DOHH2 (cell line): ENCODE results near the gene CBLB.

Experiments used
- H3F3A ChIP-seq: fragments of 200-600 bp; sonication (generic), shearing (Covaris generic); 2 replicates; pipeline ENCODE4 v1.6.0; 2016; ENCODE audit warnings: antibody characterized with exemption, mild to moderate bottlenecking; ENCODE audit not compliant: control insufficient read depth, insufficient read depth
- H3K27ac ChIP-seq: fragments of 200-600 bp; sonication (generic); 2 replicates; pipeline ENCODE4 v1.5.1; 2014; ENCODE audit warnings: low read depth, mild to moderate bottlenecking, low read length, moderate library complexity
- H3K27me3 ChIP-seq: fragments of 200-600 bp; sonication (generic); 2 replicates; pipeline ENCODE4 v1.6.1; 2014; ENCODE audit warnings: mild to moderate bottlenecking, low read length, mixed read lengths; ENCODE audit not compliant: control insufficient read depth
- H3K36me3 ChIP-seq: fragments of 200-600 bp; sonication (generic); 2 replicates; pipeline ENCODE4 v1.6.1; 2014; ENCODE audit warnings: mild to moderate bottlenecking, low read length, moderate library complexity, mixed read lengths; ENCODE audit not compliant: control insufficient read depth
- H3K4me1 ChIP-seq: fragments of 200-600 bp; sonication (generic); 2 replicates; pipeline ENCODE4 v1.6.1; 2014; ENCODE audit warnings: mild to moderate bottlenecking, low read length, mixed read lengths; ENCODE audit not compliant: control insufficient read depth
- H3K4me2 ChIP-seq: fragments of 200-600 bp; sonication (generic); 2 replicates; pipeline ENCODE4 v1.6.0; 2014; ENCODE audit warnings: mild to moderate bottlenecking, low read length, moderate library complexity
- H3K4me3 ChIP-seq: fragments of 200-600 bp; sonication (generic); 2 replicates; pipeline ENCODE4 v1.5.1; 2014; ENCODE audit warnings: mild to moderate bottlenecking, low read length, mixed read lengths
- H3K79me2 ChIP-seq: fragments of 200-600 bp; sonication (generic); 2 replicates; pipeline ENCODE4 v1.6.1; 2014; ENCODE audit warnings: mild to moderate bottlenecking, low read length, mixed read lengths; ENCODE audit not compliant: control insufficient read depth
- H3K9me2 ChIP-seq: fragments of 200-600 bp; sonication (generic); replicated peaks from 2 replicates; pipeline ENCODE4 v1.6.1; 2014; ENCODE audit warnings: mild to moderate bottlenecking, low read length, mixed read lengths; ENCODE audit not compliant: control insufficient read depth
- H3K9me3 ChIP-seq: fragments of 200-600 bp; sonication (generic); 2 replicates; pipeline ENCODE4 v1.6.1; 2014; ENCODE audit warnings: antibody characterized with exemption, low read length, mixed read lengths; ENCODE audit not compliant: control insufficient read depth, insufficient read depth
- H4K20me1 ChIP-seq: fragments of 200-600 bp; sonication (generic); 2 replicates; pipeline ENCODE4 v1.6.0; 2014; ENCODE audit warnings: low read depth, mild to moderate bottlenecking, antibody characterized with exemption, low read length, moderate library complexity; ENCODE audit not compliant: control insufficient read depth, insufficient read depth
- CTCF ChIP-seq: fragments of 200-600 bp; sonication (generic); IDR thresholded peaks from one replicate; pipeline ENCODE4 v1.5.1; 2014; ENCODE audit warnings: antibody characterized with exemption, mild to moderate bottlenecking, low read depth, low read length; ENCODE audit not compliant: poor library complexity, severe bottlenecking
- EZH2phosphoT487 ChIP-seq: fragments of 200-600 bp; sonication (generic); IDR thresholded peaks from 2 replicates; pipeline ENCODE4 v1.6.1; 2017; ENCODE audit warnings: borderline replicate concordance, mild to moderate bottlenecking, antibody characterized with exemption, low read length, moderate library complexity, mixed read lengths

Gene CBLB

GRCh38 chr3:105774444-105775180, 94.2 kb downstream of the CBLB start:
- TF ChIP-seq EZH2phosphoT487: no peak
- TF ChIP-seq CTCF: no peak
- H3K4me3 ChIP-seq: no peak overlapping the region
- H3F3A ChIP-seq: no peaks in the 10 kb centered on the region
- H3K9me2 ChIP-seq: no peaks in the 10 kb centered on the region
- H3K4me1 ChIP-seq: peaks cover 32% of the 10 kb centered on the region
- no peaks in the 10 kb centered on the region for H3K9me3 ChIP-seq
- H3K4me2 ChIP-seq: no peak overlapping the region
- H3K36me3 ChIP-seq: peaks cover 10% of the 10 kb centered on the region
- H3K79me2 ChIP-seq: peaks cover 15% of the 10 kb centered on the region
- no peak overlapping the region for H3K27ac ChIP-seq
- no peaks in the 10 kb centered on the region for H3K27me3 ChIP-seq
- no peaks in the 10 kb centered on the region for H4K20me1 ChIP-seq

- Histone ChIP-seq H3K27me3 (no peaks in the 10 kb centered on the region), H3K4me2 (no peak overlapping the region), H3K9me2 (no peaks in the 10 kb centered on the region), H3K79me2 (peaks cover 18% of the 10 kb centered on the region), H3K36me3 (peaks cover 10% of the 10 kb centered on the region), H3F3A (no peaks in the 10 kb centered on the region), H3K9me3 (no peaks in the 10 kb centered on the region), H3K4me1 (peaks cover 32% of the 10 kb centered on the region), H4K20me1 (no peaks in the 10 kb centered on the region), H3K27ac (no peak overlapping the region), H3K4me3 (no peak overlapping the region)
- TF ChIP-seq EZH2phosphoT487 (no peak), CTCF (no peak)
Observed at GRCh38 chr3:105773291-105773690, 95.5 kb downstream of the CBLB start.

- Histone ChIP-seq H3K27me3 (no peaks in the 10 kb centered on the region), H3K4me1 (peaks cover 32% of the 10 kb centered on the region), H3F3A (no peaks in the 10 kb centered on the region), H3K27ac (no peak overlapping the region), H3K36me3 (peaks cover 10% of the 10 kb centered on the region), H3K79me2 (peaks cover 22% of the 10 kb centered on the region), H3K4me3 (no peak overlapping the region), H3K9me3 (no peaks in the 10 kb centered on the region), H4K20me1 (no peaks in the 10 kb centered on the region), H3K9me2 (no peaks in the 10 kb centered on the region), H3K4me2 (no peak overlapping the region)
- TF ChIP-seq CTCF (no peak), EZH2phosphoT487 (no peak)
Observed at GRCh38 chr3:105772635-105773034, 96.2 kb downstream of the CBLB start.
